ENCODE results near the gene ZNF175. TPM values are rescaled to one million over a fixed set of nuclear protein-coding genes. Genes with fewer than 3 reads are reported as not detected.

Gene ZNF175
- total RNA-seq, 1 experiment from 2014 or later = 9.3 TPM

- intact Hi-C loops (cut with micrococcal nuclease) = no loop called here
- CTCF ChIA-PET = no interaction called here
- H3K27ac ChIP-seq (ENCODE audit: low read depth, low read length) = no peak overlapping the region
- H3K4me1 ChIP-seq (ENCODE audit: control insufficient read depth in 1 of 2, insufficient read depth in 2 of 2, low read length in 2 of 2) = peaks cover 4 to 6% of the 10 kb centered on the region in 2 experiments; a peak in 2 of 4 replicates
- no peaks in the 10 kb centered on the region for H3K9me3 ChIP-seq (ENCODE audit: control insufficient read depth in 1 of 2, insufficient read depth in 1 of 2, low read depth in 1 of 2, low read length in 2 of 2)
- H3K4me3 ChIP-seq (replicated peaks in 1 of 2; ENCODE audit: low read depth in 1 of 2, low read length in 2 of 2) = no peak overlapping the region
- TF ChIP-seq ZNF274 (IDR thresholded peaks at IDR 0.05; ENCODE audit: low read depth, low read length) (no peak), EZH2phosphoT487 (IDR thresholded peaks at IDR 0.05; ENCODE audit: borderline replicate concordance) (no peak), JUND (IDR thresholded peaks at IDR 0.05) (no peak), EZH2 (IDR thresholded peaks at IDR 0.05) (no peak), SP1 (IDR thresholded peaks at IDR 0.05; ENCODE audit: low read depth) (no peak), CBX3 (IDR thresholded peaks at IDR 0.05; ENCODE audit: low read depth) (no peak)
- H3K79me2 ChIP-seq (ENCODE audit: insufficient read depth, low read length) = peaks cover 7% of the 10 kb centered on the region
- no peak overlapping the region for H3K9ac ChIP-seq (ENCODE audit: low read length)
- no TSS peak for BruUV-seq (replicated peaks)
- POLR2A ChIA-PET = no interaction called here
- H3K4me2 ChIP-seq (ENCODE audit: low read length) = no peak overlapping the region
- peaks cover 8 to 16% of the 10 kb centered on the region in 2 experiments for H3K36me3 ChIP-seq (ENCODE audit: control insufficient read depth in 1 of 2, insufficient read depth in 2 of 2, low read length in 2 of 2)
- H3K9me2 ChIP-seq (ENCODE audit: insufficient read depth) = no peaks in the 10 kb centered on the region
- no peak overlapping the region for H2AFZ ChIP-seq (ENCODE audit: low read depth, low read length, poor library complexity, severe bottlenecking)
- no peak for ATAC-seq
- DNase-seq (ENCODE audit: low read depth, low spot score) = no peak
- RAD21 ChIA-PET (ENCODE audit: low non-redundant PET in 1 of 2, low total read pairs in 2 of 2, uncharacterized antibody in 2 of 2, unreplicated experiment in 2 of 2) = no interaction called here
- no peaks in the 10 kb centered on the region for H4K20me1 ChIP-seq (ENCODE audit: insufficient read depth)
- H3K27me3 ChIP-seq (ENCODE audit: insufficient read depth, low read length) = no peaks in the 10 kb centered on the region
Measured at GRCh38 chr19:51576850-51577249, 5.8 kb downstream of the ZNF175 start.

- H3K4me1 ChIP-seq (ENCODE audit: control insufficient read depth in 1 of 2, insufficient read depth in 2 of 2, low read length in 2 of 2) = no peaks in the 10 kb centered on the region
- DNase-seq (ENCODE audit: low read depth, low spot score) = no peak
- no peak overlapping the region for H3K4me2 ChIP-seq (ENCODE audit: low read length)
- H3K27me3 ChIP-seq (ENCODE audit: insufficient read depth, low read length) = no peaks in the 10 kb centered on the region
- H4K20me1 ChIP-seq (ENCODE audit: insufficient read depth) = no peaks in the 10 kb centered on the region
- no peak overlapping the region for H2AFZ ChIP-seq (ENCODE audit: low read depth, low read length, poor library complexity, severe bottlenecking)
- BruUV-seq (replicated peaks) = no TSS peak
- H3K9me3 ChIP-seq (ENCODE audit: control insufficient read depth in 1 of 2, insufficient read depth in 1 of 2, low read depth in 1 of 2, low read length in 2 of 2) = peaks cover 7 to 20% of the 10 kb centered on the region in 2 experiments; a peak in 2 of 4 replicates
- no peak overlapping the region for H3K4me3 ChIP-seq (replicated peaks in 1 of 2; ENCODE audit: low read depth in 1 of 2, low read length in 2 of 2)
- TF ChIP-seq RAD21 (IDR thresholded peaks at IDR 0.05; ENCODE audit: low read depth) (no peak), POLR2A (IDR thresholded peaks at IDR 0.05; ENCODE audit: borderline replicate concordance, extremely low read depth, insufficient read depth, insufficient read length) (no peak), TCF7L2 (IDR thresholded peaks at IDR 0.05; ENCODE audit: borderline replicate concordance, extremely low read depth, insufficient read depth, insufficient read length) (no peak), EZH2phosphoT487 (IDR thresholded peaks at IDR 0.05; ENCODE audit: borderline replicate concordance) (no peak), EZH2 (IDR thresholded peaks at IDR 0.05) (no peak), SP1 (IDR thresholded peaks at IDR 0.05; ENCODE audit: low read depth) (no peak), ZFX (IDR thresholded peaks at IDR 0.05) (no peak), EGR1 (IDR thresholded peaks at IDR 0.05; ENCODE audit: low read depth) (no peak), CBX3 (IDR thresholded peaks at IDR 0.05; ENCODE audit: low read depth) (no peak), POLR2AphosphoS5 (IDR thresholded peaks at IDR 0.05; ENCODE audit: low read depth, low read length) (no peak), MAX (IDR thresholded peaks at IDR 0.05) (no peak), REST (IDR thresholded peaks at IDR 0.05; ENCODE audit: low read depth) (no peak)
- no peak for ATAC-seq
- ChIA-PET POLR2A (no interaction called here), RAD21 (ENCODE audit: low non-redundant PET in 1 of 2, low total read pairs in 2 of 2, uncharacterized antibody in 2 of 2, unreplicated experiment in 2 of 2) (no interaction called here), CTCF (no interaction called here)
- no peak overlapping the region for H3K9ac ChIP-seq (ENCODE audit: low read length)
- no peak overlapping the region for H3K27ac ChIP-seq (ENCODE audit: low read depth, low read length)
- peaks cover 10 to 27% of the 10 kb centered on the region in 2 experiments for H3K36me3 ChIP-seq (ENCODE audit: control insufficient read depth in 1 of 2, insufficient read depth in 2 of 2, low read length in 2 of 2)
- no peaks in the 10 kb centered on the region for H3K79me2 ChIP-seq (ENCODE audit: insufficient read depth, low read length)
- H3K9me2 ChIP-seq (ENCODE audit: insufficient read depth) = no peaks in the 10 kb centered on the region
- intact Hi-C loops (cut with micrococcal nuclease) = no loop called here
Measured at GRCh38 chr19:51586103-51586728, 15.1 kb downstream of the ZNF175 start.

Data from HCT116 (cell line).